Type B pancreatic cell (in vitro differentiated cells): ENCODE results near the gene KIDINS220. TPM values are rescaled to one million over a fixed set of nuclear protein-coding genes. Genes with fewer than 3 reads are reported as not detected.

ENCODE experiments used
- DNase-seq: peaks from one replicate; pipeline ENCODE4 v3.0.0; 2021; ENCODE audit warnings: mixed read lengths; ENCODE audit not compliant: unreplicated experiment; ENCODE audit errors: extremely low spot score
- H3K27ac Mint-ChIP-seq: 2 replicates; pipeline ENCODE4 v1.8.0; 2021; ENCODE audit warnings: mild to moderate bottlenecking, mixed read lengths
- H3K27me3 Mint-ChIP-seq: 2 replicates; pipeline ENCODE4 v1.8.0; 2021; ENCODE audit warnings: mixed read lengths
- H3K36me3 Mint-ChIP-seq: 2 replicates; pipeline ENCODE4 v1.8.0; 2021; ENCODE audit warnings: mixed read lengths
- H3K4me1 Mint-ChIP-seq: one replicate; pipeline ENCODE4 v1.8.0; 2021; ENCODE audit warnings: mixed read lengths; ENCODE audit not compliant: unreplicated experiment
- H3K4me3 Mint-ChIP-seq: 2 replicates; pipeline ENCODE4 v1.8.0; 2021; ENCODE audit warnings: mild to moderate bottlenecking, mixed read lengths
- H3K9me3 Mint-ChIP-seq: 2 replicates; pipeline ENCODE4 v1.8.0; 2021; ENCODE audit warnings: mixed read lengths
- total RNA-seq: library from RNA; stranded (reverse); gene quantifications from 2 replicates; pipeline ENCODE4 v1.2.1, GENCODE V29; 2021; ENCODE audit warnings: low replicate concordance
- TF ChIP-seq, protein P1 (sequence below): fragments of 200-600 bp; sonication (generic); conservative IDR thresholded peaks from 2 replicates; pipeline ENCODE4 v1.5.0; 2021; ENCODE audit warnings: antibody characterized with exemption, mild to moderate bottlenecking

The KIDINS220 gene
- total RNA-seq, 1 donor from 2014 or later, result 73.1 TPM

- H3K4me1 Mint-ChIP-seq, result no peaks in the 10 kb centered on the region
- TF ChIP-seq, protein P1, sequence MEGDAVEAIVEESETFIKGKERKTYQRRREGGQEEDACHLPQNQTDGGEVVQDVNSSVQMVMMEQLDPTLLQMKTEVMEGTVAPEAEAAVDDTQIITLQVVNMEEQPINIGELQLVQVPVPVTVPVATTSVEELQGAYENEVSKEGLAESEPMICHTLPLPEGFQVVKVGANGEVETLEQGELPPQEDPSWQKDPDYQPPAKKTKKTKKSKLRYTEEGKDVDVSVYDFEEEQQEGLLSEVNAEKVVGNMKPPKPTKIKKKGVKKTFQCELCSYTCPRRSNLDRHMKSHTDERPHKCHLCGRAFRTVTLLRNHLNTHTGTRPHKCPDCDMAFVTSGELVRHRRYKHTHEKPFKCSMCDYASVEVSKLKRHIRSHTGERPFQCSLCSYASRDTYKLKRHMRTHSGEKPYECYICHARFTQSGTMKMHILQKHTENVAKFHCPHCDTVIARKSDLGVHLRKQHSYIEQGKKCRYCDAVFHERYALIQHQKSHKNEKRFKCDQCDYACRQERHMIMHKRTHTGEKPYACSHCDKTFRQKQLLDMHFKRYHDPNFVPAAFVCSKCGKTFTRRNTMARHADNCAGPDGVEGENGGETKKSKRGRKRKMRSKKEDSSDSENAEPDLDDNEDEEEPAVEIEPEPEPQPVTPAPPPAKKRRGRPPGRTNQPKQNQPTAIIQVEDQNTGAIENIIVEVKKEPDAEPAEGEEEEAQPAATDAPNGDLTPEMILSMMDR, result no peak
- peaks cover 48% of the 10 kb centered on the region for H3K36me3 Mint-ChIP-seq
- no peak overlapping the region for H3K4me3 Mint-ChIP-seq
- no peaks in the 10 kb centered on the region for H3K9me3 Mint-ChIP-seq
- DNase-seq, result no peak
- no peak overlapping the region for H3K27ac Mint-ChIP-seq
- H3K27me3 Mint-ChIP-seq, result no peaks in the 10 kb centered on the region
These were observed 46.7 kb downstream of the KIDINS220 start for GRCh38 chr2:8790739-8791162.

GRCh38 chr2:8786463-8786862, 51.0 kb downstream of the KIDINS220 start:
- no peaks in the 10 kb centered on the region for H3K4me1 Mint-ChIP-seq
- no peaks in the 10 kb centered on the region for H3K27me3 Mint-ChIP-seq
- H3K36me3 Mint-ChIP-seq, result peaks cover 65% of the 10 kb centered on the region
- no peak for DNase-seq
- H3K4me3 Mint-ChIP-seq, result no peak overlapping the region
- H3K9me3 Mint-ChIP-seq, result no peaks in the 10 kb centered on the region
- no peak overlapping the region for H3K27ac Mint-ChIP-seq
- TF ChIP-seq, protein P1, result no peak

DNA sequence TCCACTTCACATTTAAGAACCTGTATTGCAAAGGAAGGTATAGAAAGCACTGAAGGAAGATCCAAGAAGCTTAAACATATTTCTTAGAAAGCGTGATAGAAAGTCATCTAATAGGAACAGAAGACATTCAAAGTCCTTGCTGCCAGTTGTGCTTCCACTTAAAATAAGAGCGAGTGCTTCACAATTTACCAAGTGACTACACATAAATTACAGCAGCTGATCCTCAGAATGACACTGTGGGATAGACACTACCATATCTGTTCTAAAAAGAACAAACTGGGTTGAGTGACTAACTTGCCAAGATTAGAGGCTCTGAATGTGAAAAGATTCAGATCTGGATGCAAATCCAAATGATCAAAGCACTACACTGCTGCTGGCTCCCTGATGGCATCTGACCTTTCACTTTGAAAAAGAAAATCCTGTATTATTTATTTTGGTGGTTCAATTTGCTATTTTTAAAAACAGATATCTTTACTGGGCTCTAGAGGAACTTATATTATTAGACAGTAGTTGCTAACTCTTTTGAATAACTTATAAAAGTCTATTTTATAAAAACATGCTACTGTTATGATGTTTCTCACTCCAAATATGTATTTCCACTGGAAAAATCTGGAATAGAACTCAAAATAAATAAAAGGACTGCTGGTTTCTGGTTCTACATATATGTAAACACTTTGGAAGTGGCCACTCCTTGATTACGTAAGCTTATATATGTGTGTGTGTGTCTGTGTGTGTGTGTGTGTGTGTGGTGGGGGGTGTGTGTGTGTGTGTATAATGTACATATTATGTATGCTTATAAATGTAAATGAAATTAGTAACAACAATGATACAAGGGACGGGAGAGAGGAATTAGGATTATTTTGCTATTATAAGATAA, 57.4 kb downstream of the KIDINS220 start:
- H3K36me3 Mint-ChIP-seq, result peaks cover 46% of the 10 kb centered on the region
- no peaks in the 10 kb centered on the region for H3K4me1 Mint-ChIP-seq
- TF ChIP-seq, protein P1, result no peak
- DNase-seq, result no peak
- no peak overlapping the region for H3K27ac Mint-ChIP-seq
- H3K27me3 Mint-ChIP-seq, result no peaks in the 10 kb centered on the region
- H3K4me3 Mint-ChIP-seq, result no peak overlapping the region
- H3K9me3 Mint-ChIP-seq, result no peaks in the 10 kb centered on the region

DNA sequence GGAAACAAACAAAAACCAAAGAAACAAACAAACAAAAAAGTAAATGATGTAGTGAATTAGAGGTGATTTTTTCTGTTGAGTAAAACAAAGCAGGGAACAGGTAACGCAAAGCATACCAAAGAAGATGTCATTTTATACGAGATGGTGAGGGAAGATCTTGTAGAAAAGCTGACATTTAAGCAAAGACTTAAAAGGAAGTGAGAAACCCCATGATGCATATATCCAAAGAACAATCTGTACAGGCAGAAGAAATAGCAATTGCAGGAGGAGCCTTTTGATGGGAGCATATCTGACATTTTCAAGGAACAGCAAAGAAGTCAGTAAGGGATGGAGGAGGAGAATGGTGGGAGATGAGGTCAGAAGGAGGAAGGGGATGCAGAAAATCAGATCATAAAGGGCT, 63.0 kb downstream of the KIDINS220 start:
- no peak overlapping the region for H3K4me3 Mint-ChIP-seq
- H3K36me3 Mint-ChIP-seq, result peaks cover 35% of the 10 kb centered on the region
- TF ChIP-seq, protein P1, result no peak
- no peak for DNase-seq
- no peaks in the 10 kb centered on the region for H3K4me1 Mint-ChIP-seq
- H3K27me3 Mint-ChIP-seq, result no peaks in the 10 kb centered on the region
- no peak overlapping the region for H3K27ac Mint-ChIP-seq
- H3K9me3 Mint-ChIP-seq, result no peaks in the 10 kb centered on the region

DNA sequence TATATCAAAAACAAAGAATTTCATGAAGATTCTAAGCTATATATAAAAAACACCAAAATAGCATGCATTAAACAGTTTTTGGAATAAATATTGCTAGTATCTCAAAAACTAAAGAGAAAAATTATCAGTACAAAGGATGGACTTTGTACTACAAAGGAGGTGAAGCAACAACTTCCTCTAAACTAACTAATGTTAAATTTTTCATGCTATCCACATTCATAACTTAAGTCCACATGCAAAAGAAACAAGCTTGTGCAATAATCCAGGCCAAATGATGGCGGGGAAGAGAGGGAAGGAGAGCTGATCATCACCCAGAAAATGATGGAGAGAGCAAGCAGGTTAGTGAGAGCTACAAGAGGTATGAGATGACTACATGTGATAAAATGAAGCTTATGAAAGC, 70.1 kb downstream of the KIDINS220 start:
- no peak overlapping the region for H3K4me3 Mint-ChIP-seq
- H3K36me3 Mint-ChIP-seq, result peaks cover 39% of the 10 kb centered on the region
- no peaks in the 10 kb centered on the region for H3K27me3 Mint-ChIP-seq

More for the DNA sequence above, 70.1 kb downstream of the KIDINS220 start:
- DNase-seq, result no peak
- peaks cover 4% of the 10 kb centered on the region for H3K4me1 Mint-ChIP-seq
- H3K27ac Mint-ChIP-seq, result no peak overlapping the region
- TF ChIP-seq, protein P1, result no peak
- H3K9me3 Mint-ChIP-seq, result no peaks in the 10 kb centered on the region
